GM23338 (cell line): ENCODE measurements around the gene GNB1. TPM values are rescaled to one million over a fixed set of nuclear protein-coding genes. Genes with fewer than 3 reads are reported as not detected.

Experiments used
- ATAC-seq: fragments of 200-7000 bp; cut with Tn5 transposase; 3 replicates; pipeline ENCODE4 v1.9.1; 2020
- DNase-seq: peaks from one replicate; pipeline ENCODE4 v3.0.0-alpha.2; 2015; ENCODE audit warnings: low spot score
- H2AFZ ChIP-seq: fragments of 200-600 bp; sonication (generic); 2 replicates; pipeline ENCODE4 v1.8.0; 2016; ENCODE audit warnings: antibody characterized with exemption, mild to moderate bottlenecking, moderate library complexity
- H3F3A ChIP-seq: fragments of 200-600 bp; sonication (generic); replicated peaks from 2 replicates; pipeline ENCODE4 v1.8.0; 2017; ENCODE audit warnings: antibody characterized with exemption, mixed run types, low read depth
- H3K27ac ChIP-seq: fragments of 200-600 bp; sonication (generic); 2 replicates; pipeline ENCODE4 v1.6.1; 2016; ENCODE audit warnings: low read depth
- H3K27me3 ChIP-seq: fragments of 200-600 bp; sonication (generic); 2 replicates; pipeline ENCODE4 v1.8.0; 2016; ENCODE audit warnings: mild to moderate bottlenecking, mixed run types, moderate library complexity; ENCODE audit not compliant: insufficient read depth
- H3K36me3 ChIP-seq: fragments of 200-600 bp; sonication (generic); 2 replicates; pipeline ENCODE4 v1.8.0; 2016; ENCODE audit warnings: mild to moderate bottlenecking; ENCODE audit not compliant: insufficient read depth
- H3K4me1 ChIP-seq: fragments of 200-600 bp; sonication (generic); 2 replicates; pipeline ENCODE4 v1.8.0; 2016; ENCODE audit warnings: mild to moderate bottlenecking, moderate library complexity; ENCODE audit not compliant: insufficient read depth
- H3K4me2 ChIP-seq: fragments of 200-600 bp; sonication (generic); 2 replicates; pipeline ENCODE4 v1.7.1; 2017; ENCODE audit warnings: mixed run types
- H3K4me3 ChIP-seq: fragments of 200-600 bp; sonication (generic); 2 replicates; pipeline ENCODE4 v1.6.1; 2016; ENCODE audit warnings: mixed run types
- H3K79me2 ChIP-seq: fragments of 200-600 bp; sonication (generic); replicated peaks from 2 replicates; pipeline ENCODE4 v1.8.0; 2017; ENCODE audit warnings: mild to moderate bottlenecking; ENCODE audit not compliant: insufficient read depth
- H3K9me2 ChIP-seq: fragments of 200-600 bp; sonication (generic); 2 replicates; pipeline ENCODE4 v1.8.0; 2017; ENCODE audit not compliant: insufficient read depth
- H4K20me1 ChIP-seq: fragments of 200-600 bp; sonication (generic); replicated peaks from 2 replicates; pipeline ENCODE4 v1.8.0; 2017; ENCODE audit warnings: mild to moderate bottlenecking; ENCODE audit not compliant: insufficient read depth
- H3K27ac Mint-ChIP-seq: 2 replicates; pipeline ENCODE4 v1.8.0; 2020; ENCODE audit warnings: inconsistent platforms, mild to moderate bottlenecking, moderate library complexity, mixed read lengths
- H3K27me3 Mint-ChIP-seq: 3 replicates; pipeline ENCODE4 v1.8.0; 2022; ENCODE audit warnings: low read depth, mild to moderate bottlenecking, moderate library complexity, mixed read lengths, inconsistent platforms; ENCODE audit not compliant: insufficient read depth, poor library complexity
- H3K36me3 Mint-ChIP-seq: 3 replicates; pipeline ENCODE4 v1.8.0; 2021; ENCODE audit warnings: low read depth, mild to moderate bottlenecking, inconsistent platforms, moderate library complexity, mixed read lengths
- H3K4me1 Mint-ChIP-seq: 3 replicates; pipeline ENCODE4 v1.8.0; 2020; ENCODE audit warnings: mild to moderate bottlenecking, inconsistent platforms, mixed read lengths
- H3K4me3 Mint-ChIP-seq: 3 replicates; pipeline ENCODE4 v1.8.0; 2021; ENCODE audit warnings: moderate library complexity, mild to moderate bottlenecking, inconsistent platforms, mixed read lengths
- H3K9me3 Mint-ChIP-seq: 3 replicates; pipeline ENCODE4 v1.8.0; 2020; ENCODE audit warnings: moderate library complexity, mild to moderate bottlenecking, inconsistent platforms, mixed read lengths
- CREB1 ChIP-seq: fragments of 250-450 bp; sonication (Bioruptor Pico); IDR thresholded peaks from 2 replicates; pipeline ENCODE4 v1.5.0; 2020; ENCODE audit warnings: low read depth, mild to moderate bottlenecking, moderate library complexity
- EZH2 ChIP-seq: fragments of 200-600 bp; sonication (generic); IDR thresholded peaks from one replicate; pipeline ENCODE4 v1.8.0; 2017; ENCODE audit warnings: antibody characterized with exemption, mild to moderate bottlenecking, low read depth; ENCODE audit not compliant: unreplicated experiment
- EZH2phosphoT487 ChIP-seq: fragments of 200-600 bp; sonication (generic); IDR thresholded peaks from one replicate; pipeline ENCODE4 v1.8.1; 2018; ENCODE audit warnings: antibody characterized with exemption; ENCODE audit not compliant: unreplicated experiment
- JUNB ChIP-seq: IDR thresholded peaks from one replicate; pipeline ENCODE4 v1.6.1; 2016; ENCODE audit warnings: antibody characterized with exemption; ENCODE audit not compliant: unreplicated experiment
- NANOG ChIP-seq: IDR thresholded peaks from 2 replicates; pipeline ENCODE4 v1.6.1; 2016; ENCODE audit warnings: antibody characterized with exemption, borderline replicate concordance
- POLR2AphosphoS5 ChIP-seq: IDR thresholded peaks from 2 replicates; pipeline ENCODE4 v1.6.1; 2016; ENCODE audit warnings: antibody characterized with exemption, low read depth
- STAT1 ChIP-seq: IDR thresholded peaks from one replicate; pipeline ENCODE4 v1.6.1; 2016; ENCODE audit warnings: antibody characterized with exemption; ENCODE audit not compliant: unreplicated experiment
- ZNF114 ChIP-seq: fragments of 250-450 bp; sonication (Bioruptor Pico); IDR thresholded peaks from 2 replicates; pipeline ENCODE4 v1.5.0; 2020; ENCODE audit warnings: mild to moderate bottlenecking, moderate library complexity
- ZNF331 ChIP-seq: fragments of 250-450 bp; sonication (Bioruptor Pico); IDR thresholded peaks from 2 replicates; pipeline ENCODE4 v1.5.0; 2020; ENCODE audit warnings: low read depth, mild to moderate bottlenecking, moderate library complexity
- polyA plus RNA-seq: library from polyadenylated mRNA; unstranded; fragments of >200 nt; fragmentation: Nextera tagmentation; extraction: Ambion mirVana; gene quantifications from 2 replicates; pipeline ENCODE4 v1.2.1, GENCODE V29; 2016
- total RNA-seq: library from RNA; depleted of rRNA; stranded (reverse); fragments of >200 nt; shearing (Covaris generic); gene quantifications from 2 replicates; pipeline ENCODE4 v1.2.3, GENCODE V29; 2014
- TF ChIP-seq, protein P1 (sequence below), 2 experiments: fragments of 200-600 bp in 1 of 2; sonication (generic) in 1 of 2; conservative IDR thresholded peaks; 2 replicates each; pipeline versions ENCODE4 v1.5.1 to v1.6.1; 2016 to 2017; ENCODE audit warnings: antibody characterized with exemption in 2 of 2, low read depth in 2 of 2, mild to moderate bottlenecking in 2 of 2, moderate library complexity in 1 of 2
- TF ChIP-seq, protein P2 (sequence below): IDR thresholded peaks from 2 replicates; pipeline ENCODE4 v1.6.1; 2016; ENCODE audit warnings: antibody characterized with exemption
- TF ChIP-seq, protein P3 (sequence below): IDR thresholded peaks from one replicate; pipeline ENCODE4 v1.6.1; 2018; ENCODE audit warnings: antibody characterized with exemption; ENCODE audit not compliant: unreplicated experiment
- TF ChIP-seq, protein P4 (sequence below): fragments of 250-450 bp; sonication (Bioruptor Pico); IDR thresholded peaks from 2 replicates; pipeline ENCODE4 v1.5.0; 2020; ENCODE audit warnings: mild to moderate bottlenecking, moderate library complexity

Gene GNB1
- total and polyA plus RNA-seq, 2 experiments from 2014 or later, result 65.4 to 138 TPM

DNA sequence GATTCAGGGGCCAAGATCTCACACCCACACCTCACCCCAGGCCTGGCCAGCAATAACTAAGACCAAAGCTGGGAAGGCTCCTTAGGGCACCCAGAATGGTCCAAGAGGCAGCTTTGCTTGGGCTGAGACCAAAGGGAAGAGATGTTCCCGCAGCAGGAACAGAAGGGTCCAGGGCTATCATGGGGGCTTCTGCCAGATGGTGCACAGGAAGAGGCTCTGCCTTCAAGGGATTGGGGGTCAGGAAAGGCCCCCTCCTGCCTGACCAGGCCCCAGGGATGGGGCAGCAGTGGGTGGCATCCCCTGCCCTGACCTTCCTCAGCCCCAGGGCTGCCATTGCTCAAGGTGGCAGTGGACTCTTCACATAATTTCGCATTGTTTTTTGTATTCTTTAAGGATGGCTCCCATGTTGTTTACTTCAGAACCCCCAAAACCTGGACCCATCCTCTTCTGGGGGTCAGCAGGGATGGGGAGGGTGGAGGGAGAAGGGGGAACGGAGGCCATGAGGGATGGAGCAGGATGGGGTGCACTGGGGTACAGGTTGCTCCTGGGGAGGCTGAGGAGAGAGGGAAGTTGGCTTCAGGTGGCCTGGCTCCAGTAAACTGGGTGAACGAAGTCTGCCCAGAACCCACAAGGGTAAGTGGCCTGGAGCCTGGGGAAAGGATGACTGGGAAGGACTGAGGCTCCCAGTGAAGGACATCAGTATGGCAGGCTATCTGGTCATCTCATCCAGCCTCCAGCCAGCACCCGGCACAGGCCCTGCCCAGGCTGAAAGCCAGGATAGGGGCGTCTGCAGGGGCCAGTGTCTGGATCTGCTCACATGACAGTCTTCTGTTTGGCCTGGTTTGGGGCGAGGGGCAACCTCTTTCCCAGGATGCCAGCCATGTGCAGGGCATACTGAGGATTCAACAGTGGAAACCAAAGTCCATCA lies 110.0 kb downstream of the GNB1 start:
- Mint-ChIP-seq H3K4me1 (peaks cover 49% of the 10 kb centered on the region), H3K27ac (peak overlapping the region; percentile 94), H3K36me3 (peaks cover 22% of the 10 kb centered on the region), H3K4me3 (peak overlapping the region; percentile 81), H3K27me3 (peaks cover 39% of the 10 kb centered on the region), H3K9me3 (no peaks in the 10 kb centered on the region)
- TF ChIP-seq EZH2phosphoT487 (no peak), POLR2AphosphoS5 (no peak), JUNB (no peak), STAT1 (no peak), NANOG (no peak), ZNF114 (CRISPR knock-in tag) (no peak), EZH2 (no peak), ZNF331 (CRISPR knock-in tag) (no peak), CREB1 (CRISPR knock-in tag) (no peak)
- TF ChIP-seq, protein P1, sequence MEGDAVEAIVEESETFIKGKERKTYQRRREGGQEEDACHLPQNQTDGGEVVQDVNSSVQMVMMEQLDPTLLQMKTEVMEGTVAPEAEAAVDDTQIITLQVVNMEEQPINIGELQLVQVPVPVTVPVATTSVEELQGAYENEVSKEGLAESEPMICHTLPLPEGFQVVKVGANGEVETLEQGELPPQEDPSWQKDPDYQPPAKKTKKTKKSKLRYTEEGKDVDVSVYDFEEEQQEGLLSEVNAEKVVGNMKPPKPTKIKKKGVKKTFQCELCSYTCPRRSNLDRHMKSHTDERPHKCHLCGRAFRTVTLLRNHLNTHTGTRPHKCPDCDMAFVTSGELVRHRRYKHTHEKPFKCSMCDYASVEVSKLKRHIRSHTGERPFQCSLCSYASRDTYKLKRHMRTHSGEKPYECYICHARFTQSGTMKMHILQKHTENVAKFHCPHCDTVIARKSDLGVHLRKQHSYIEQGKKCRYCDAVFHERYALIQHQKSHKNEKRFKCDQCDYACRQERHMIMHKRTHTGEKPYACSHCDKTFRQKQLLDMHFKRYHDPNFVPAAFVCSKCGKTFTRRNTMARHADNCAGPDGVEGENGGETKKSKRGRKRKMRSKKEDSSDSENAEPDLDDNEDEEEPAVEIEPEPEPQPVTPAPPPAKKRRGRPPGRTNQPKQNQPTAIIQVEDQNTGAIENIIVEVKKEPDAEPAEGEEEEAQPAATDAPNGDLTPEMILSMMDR (conservative IDR thresholded peaks at IDR 0.05; ENCODE audit: low read depth in 2 of 2), result no peak
- TF ChIP-seq, protein P2, sequence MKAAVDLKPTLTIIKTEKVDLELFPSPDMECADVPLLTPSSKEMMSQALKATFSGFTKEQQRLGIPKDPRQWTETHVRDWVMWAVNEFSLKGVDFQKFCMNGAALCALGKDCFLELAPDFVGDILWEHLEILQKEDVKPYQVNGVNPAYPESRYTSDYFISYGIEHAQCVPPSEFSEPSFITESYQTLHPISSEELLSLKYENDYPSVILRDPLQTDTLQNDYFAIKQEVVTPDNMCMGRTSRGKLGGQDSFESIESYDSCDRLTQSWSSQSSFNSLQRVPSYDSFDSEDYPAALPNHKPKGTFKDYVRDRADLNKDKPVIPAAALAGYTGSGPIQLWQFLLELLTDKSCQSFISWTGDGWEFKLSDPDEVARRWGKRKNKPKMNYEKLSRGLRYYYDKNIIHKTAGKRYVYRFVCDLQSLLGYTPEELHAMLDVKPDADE, result no peak
- TF ChIP-seq, protein P3, sequence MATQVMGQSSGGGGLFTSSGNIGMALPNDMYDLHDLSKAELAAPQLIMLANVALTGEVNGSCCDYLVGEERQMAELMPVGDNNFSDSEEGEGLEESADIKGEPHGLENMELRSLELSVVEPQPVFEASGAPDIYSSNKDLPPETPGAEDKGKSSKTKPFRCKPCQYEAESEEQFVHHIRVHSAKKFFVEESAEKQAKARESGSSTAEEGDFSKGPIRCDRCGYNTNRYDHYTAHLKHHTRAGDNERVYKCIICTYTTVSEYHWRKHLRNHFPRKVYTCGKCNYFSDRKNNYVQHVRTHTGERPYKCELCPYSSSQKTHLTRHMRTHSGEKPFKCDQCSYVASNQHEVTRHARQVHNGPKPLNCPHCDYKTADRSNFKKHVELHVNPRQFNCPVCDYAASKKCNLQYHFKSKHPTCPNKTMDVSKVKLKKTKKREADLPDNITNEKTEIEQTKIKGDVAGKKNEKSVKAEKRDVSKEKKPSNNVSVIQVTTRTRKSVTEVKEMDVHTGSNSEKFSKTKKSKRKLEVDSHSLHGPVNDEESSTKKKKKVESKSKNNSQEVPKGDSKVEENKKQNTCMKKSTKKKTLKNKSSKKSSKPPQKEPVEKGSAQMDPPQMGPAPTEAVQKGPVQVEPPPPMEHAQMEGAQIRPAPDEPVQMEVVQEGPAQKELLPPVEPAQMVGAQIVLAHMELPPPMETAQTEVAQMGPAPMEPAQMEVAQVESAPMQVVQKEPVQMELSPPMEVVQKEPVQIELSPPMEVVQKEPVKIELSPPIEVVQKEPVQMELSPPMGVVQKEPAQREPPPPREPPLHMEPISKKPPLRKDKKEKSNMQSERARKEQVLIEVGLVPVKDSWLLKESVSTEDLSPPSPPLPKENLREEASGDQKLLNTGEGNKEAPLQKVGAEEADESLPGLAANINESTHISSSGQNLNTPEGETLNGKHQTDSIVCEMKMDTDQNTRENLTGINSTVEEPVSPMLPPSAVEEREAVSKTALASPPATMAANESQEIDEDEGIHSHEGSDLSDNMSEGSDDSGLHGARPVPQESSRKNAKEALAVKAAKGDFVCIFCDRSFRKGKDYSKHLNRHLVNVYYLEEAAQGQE, result no peak
- TF ChIP-seq, protein P4, sequence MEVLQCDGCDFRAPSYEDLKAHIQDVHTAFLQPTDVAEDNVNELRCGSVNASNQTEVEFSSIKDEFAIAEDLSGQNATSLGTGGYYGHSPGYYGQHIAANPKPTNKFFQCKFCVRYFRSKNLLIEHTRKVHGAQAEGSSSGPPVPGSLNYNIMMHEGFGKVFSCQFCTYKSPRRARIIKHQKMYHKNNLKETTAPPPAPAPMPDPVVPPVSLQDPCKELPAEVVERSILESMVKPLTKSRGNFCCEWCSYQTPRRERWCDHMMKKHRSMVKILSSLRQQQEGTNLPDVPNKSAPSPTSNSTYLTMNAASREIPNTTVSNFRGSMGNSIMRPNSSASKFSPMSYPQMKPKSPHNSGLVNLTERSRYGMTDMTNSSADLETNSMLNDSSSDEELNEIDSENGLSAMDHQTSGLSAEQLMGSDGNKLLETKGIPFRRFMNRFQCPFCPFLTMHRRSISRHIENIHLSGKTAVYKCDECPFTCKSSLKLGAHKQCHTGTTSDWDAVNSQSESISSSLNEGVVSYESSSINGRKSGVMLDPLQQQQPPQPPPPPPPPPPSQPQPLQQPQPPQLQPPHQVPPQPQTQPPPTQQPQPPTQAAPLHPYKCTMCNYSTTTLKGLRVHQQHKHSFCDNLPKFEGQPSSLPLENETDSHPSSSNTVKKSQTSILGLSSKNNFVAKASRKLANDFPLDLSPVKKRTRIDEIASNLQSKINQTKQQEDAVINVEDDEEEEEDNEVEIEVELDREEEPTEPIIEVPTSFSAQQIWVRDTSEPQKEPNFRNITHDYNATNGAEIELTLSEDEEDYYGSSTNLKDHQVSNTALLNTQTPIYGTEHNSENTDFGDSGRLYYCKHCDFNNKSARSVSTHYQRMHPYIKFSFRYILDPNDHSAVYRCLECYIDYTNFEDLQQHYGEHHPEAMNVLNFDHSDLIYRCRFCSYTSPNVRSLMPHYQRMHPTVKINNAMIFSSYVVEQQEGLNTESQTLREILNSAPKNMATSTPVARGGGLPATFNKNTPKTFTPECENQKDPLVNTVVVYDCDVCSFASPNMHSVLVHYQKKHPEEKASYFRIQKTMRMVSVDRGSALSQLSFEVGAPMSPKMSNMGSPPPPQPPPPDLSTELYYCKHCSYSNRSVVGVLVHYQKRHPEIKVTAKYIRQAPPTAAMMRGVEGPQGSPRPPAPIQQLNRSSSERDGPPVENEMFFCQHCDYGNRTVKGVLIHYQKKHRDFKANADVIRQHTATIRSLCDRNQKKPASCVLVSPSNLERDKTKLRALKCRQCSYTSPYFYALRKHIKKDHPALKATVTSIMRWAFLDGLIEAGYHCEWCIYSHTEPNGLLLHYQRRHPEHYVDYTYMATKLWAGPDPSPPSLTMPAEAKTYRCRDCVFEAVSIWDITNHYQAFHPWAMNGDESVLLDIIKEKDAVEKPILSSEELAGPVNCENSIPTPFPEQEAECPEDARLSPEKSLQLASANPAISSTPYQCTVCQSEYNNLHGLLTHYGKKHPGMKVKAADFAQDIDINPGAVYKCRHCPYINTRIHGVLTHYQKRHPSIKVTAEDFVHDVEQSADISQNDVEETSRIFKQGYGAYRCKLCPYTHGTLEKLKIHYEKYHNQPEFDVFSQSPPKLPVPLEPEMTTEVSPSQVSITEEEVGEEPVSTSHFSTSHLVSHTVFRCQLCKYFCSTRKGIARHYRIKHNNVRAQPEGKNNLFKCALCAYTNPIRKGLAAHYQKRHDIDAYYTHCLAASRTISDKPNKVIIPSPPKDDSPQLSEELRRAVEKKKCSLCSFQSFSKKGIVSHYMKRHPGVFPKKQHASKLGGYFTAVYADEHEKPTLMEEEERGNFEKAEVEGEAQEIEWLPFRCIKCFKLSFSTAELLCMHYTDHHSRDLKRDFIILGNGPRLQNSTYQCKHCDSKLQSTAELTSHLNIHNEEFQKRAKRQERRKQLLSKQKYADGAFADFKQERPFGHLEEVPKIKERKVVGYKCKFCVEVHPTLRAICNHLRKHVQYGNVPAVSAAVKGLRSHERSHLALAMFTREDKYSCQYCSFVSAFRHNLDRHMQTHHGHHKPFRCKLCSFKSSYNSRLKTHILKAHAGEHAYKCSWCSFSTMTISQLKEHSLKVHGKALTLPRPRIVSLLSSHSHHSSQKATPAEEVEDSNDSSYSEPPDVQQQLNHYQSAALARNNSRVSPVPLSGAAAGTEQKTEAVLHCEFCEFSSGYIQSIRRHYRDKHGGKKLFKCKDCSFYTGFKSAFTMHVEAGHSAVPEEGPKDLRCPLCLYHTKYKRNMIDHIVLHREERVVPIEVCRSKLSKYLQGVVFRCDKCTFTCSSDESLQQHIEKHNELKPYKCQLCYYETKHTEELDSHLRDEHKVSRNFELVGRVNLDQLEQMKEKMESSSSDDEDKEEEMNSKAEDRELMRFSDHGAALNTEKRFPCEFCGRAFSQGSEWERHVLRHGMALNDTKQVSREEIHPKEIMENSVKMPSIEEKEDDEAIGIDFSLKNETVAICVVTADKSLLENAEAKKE (CRISPR knock-in tag), result no peak
- no peaks in the 10 kb centered on the region for H3K9me2 ChIP-seq
- H3K4me2 ChIP-seq, result peak overlapping the region; percentile 95
- peaks cover 21% of the 10 kb centered on the region for H3K79me2 ChIP-seq
- H3K4me1 ChIP-seq, result peaks cover 42% of the 10 kb centered on the region
- no peak for DNase-seq
- H3K4me3 ChIP-seq, result peak overlapping the region; percentile 89; the same call in 1 of the 2 replicates
- ATAC-seq, result no peak
- no peaks in the 10 kb centered on the region for H3K27me3 ChIP-seq
- no peak overlapping the region for H2AFZ ChIP-seq
- H3K36me3 ChIP-seq, result peaks cover 6% of the 10 kb centered on the region; the same call in 1 of the 2 replicates
- peak overlapping the region; percentile 88 for H3K27ac ChIP-seq
- H4K20me1 ChIP-seq, result peaks cover 15% of the 10 kb centered on the region
- peaks cover 45% of the 10 kb centered on the region for H3F3A ChIP-seq
